T-helper 9 cell (primary cell): ENCODE results near the gene KIAA1549.

ENCODE experiments used
- DNase-seq: peaks from one replicate; pipeline ENCODE4 v3.0.0-alpha.2; 2020

KIAA1549 gene

GRCh38 chr7:138974675-138975292 lies 6.4 kb downstream of the KIAA1549 start:
- DNase-seq = no peak

- DNase-seq = no peak
Observed at GRCh38 chr7:138974103-138974502, 7.1 kb downstream of the KIAA1549 start.

GRCh38 chr7:138970952-138971351 lies 10.2 kb downstream of the KIAA1549 start:
- no peak for DNase-seq

- DNase-seq = no peak
Observed at GRCh38 chr7:138970446-138970845, 10.7 kb downstream of the KIAA1549 start.

- DNase-seq = no peak
Observed at GRCh38 chr7:138967159-138967558, 14.0 kb downstream of the KIAA1549 start.

- DNase-seq = no peak
Observed at GRCh38 chr7:138964624-138965436, 16.4 kb downstream of the KIAA1549 start.

- DNase-seq = no peak
Observed at GRCh38 chr7:138963675-138964074, 17.5 kb downstream of the KIAA1549 start.

GRCh38 chr7:138962561-138963270 lies 18.5 kb downstream of the KIAA1549 start:
- no peak for DNase-seq

GRCh38 chr7:138961159-138961558 lies 20.0 kb downstream of the KIAA1549 start:
- no peak for DNase-seq

GRCh38 chr7:138958391-138958956 lies 22.7 kb downstream of the KIAA1549 start:
- DNase-seq = no peak

- DNase-seq = no peak
Observed at GRCh38 chr7:138957753-138958390, 23.3 kb downstream of the KIAA1549 start.

- DNase-seq = no peak
Observed at GRCh38 chr7:138957217-138957616, 24.0 kb downstream of the KIAA1549 start.

GRCh38 chr7:138954545-138955475 lies 26.4 kb downstream of the KIAA1549 start:
- DNase-seq = no peak

- DNase-seq = no peak
Observed at GRCh38 chr7:138952791-138953190, 28.4 kb downstream of the KIAA1549 start.

GRCh38 chr7:138951953-138952352 lies 29.2 kb downstream of the KIAA1549 start:
- no peak for DNase-seq

GRCh38 chr7:138949421-138950088 lies 31.6 kb downstream of the KIAA1549 start:
- no peak for DNase-seq

GRCh38 chr7:138948403-138948802 lies 32.8 kb downstream of the KIAA1549 start:
- no peak for DNase-seq

GRCh38 chr7:138945821-138946220 lies 35.4 kb downstream of the KIAA1549 start:
- DNase-seq = no peak

- DNase-seq = no peak
Observed at GRCh38 chr7:138945154-138945553, 36.0 kb downstream of the KIAA1549 start.

- DNase-seq = no peak
Observed at GRCh38 chr7:138944592-138944991, 36.6 kb downstream of the KIAA1549 start.

GRCh38 chr7:138943061-138943460 lies 38.1 kb downstream of the KIAA1549 start:
- DNase-seq = no peak
